HG02610 (cell line): ENCODE data around the gene SRD5A1.

Experiments
- ATAC-seq: cut with Tn5 transposase; IDR thresholded peaks from one replicate; pipeline ENCODE4 v1.9.1; 2021; ENCODE audit warnings: mild to moderate bottlenecking, moderate library complexity; ENCODE audit not compliant: unreplicated experiment

The SRD5A1 gene

GRCh38 chr5:6711409-6712141 lies 78.3 kb downstream of the SRD5A1 start:
- ATAC-seq, result no peak

DNA sequence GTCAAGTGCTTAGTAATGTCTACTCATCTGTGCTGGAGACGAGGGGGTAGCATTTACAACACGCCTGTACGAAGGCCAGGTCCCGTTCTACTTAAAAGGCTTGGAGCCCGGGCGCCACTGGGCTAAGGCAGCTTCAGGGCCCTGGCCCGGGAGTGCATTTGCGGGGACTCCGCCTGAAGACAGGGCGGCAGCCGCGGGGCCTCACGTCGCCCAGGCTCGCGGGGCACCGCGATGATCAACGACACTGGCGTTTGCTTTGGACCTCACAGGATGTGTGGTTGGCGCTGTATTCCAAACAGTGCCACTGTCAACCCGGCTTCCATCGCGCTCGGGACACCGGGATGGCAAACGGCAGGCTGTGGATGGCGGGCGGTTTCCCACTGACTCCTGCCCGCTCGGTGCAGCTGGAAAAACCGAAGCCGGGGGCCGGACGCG lies 78.9 kb downstream of the SRD5A1 start:
- ATAC-seq, result no peak

GRCh38 chr5:6712577-6713273 lies 79.5 kb downstream of the SRD5A1 start:
- ATAC-seq, result peak; percentile 72

DNA sequence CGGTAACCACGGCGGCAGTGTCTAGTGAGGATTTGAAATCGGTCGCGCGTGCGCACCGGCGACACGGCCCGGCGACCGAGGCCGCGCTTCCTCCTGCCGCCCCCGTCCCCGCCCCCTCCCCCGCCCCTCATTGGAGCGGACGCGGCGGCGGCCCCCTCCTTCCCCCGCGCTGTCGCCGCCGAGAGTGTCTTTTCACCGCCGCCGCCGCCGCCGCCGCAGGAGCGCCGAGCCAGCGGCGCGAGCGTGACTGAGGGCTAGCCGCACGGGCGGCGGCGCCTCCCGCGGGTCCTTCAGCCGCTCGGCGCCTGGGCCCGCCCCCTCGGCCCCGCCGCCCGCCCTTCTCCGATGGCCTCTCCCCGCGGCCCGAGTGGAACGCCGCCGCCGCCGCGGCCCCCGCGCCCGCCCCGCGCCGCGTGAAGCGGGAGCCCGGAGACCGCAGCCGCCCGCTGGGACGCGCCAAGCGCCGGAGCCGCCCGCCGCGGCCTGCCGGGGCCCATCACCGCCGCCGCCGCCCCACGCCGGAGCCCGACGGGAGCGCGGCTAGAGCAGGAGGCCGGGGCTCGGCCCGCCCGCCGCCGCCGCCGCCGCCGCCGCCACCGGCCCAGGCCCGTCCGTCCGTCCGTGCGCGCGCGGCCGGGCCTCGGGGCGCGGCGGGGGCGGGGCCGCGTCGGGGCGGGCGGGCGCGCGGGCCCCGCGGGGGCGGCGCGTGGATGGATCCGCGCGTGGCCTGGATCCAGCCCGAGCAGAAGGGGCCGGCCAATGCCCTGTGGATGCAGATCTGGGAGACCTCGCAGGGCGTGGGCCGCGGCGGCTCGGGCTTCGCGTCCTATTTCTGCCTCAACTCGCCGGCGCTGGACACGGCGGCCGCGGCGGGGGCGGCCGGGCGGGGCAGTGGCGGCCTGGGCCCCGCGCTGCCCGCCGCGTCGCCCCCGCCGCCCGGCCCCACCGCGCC lies 80.3 kb downstream of the SRD5A1 start, which contains the start of gene TENT4A:
Gene TENT4A (plus strand): TSS at position 159 of the 952 bp plus-strand sequence. CDS start 552 bp downstream, at position 711.
- ATAC-seq, result peak; percentile 7

DNA sequence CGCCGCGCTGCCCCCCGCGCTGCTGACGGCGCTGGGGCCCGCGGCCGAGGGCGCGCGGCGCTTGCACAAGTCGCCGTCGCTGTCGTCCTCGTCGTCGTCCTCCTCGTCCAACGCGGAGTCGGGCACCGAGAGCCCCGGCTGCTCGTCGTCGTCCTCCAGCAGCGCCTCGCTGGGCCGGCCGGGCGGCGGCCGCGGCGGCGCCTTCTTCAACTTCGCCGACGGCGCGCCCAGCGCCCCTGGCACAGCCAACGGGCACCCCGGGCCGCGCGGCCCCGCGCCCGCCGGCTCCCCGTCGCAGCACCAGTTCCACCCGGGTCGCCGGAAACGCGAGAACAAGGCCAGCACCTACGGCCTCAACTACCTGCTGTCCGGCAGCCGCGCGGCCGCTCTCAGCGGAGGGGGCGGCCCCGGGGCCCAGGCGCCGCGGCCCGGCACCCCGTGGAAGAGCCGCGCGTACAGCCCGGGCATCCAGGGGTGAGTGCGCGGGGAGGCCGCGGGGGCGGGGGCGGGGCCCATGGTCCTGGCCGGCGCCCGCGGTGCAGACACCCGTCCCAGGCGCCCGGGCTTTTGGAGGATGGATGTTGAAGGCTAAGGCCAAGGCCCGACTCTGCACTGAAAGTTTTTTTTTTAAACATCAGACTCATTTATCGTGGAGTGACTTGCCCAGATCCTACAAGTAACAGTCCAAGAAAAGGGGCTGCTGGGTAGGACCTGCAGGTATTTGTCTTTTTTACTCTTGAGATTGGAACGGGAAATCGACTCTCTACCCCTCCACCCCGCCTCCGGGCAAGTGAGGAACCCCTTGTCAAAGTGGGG lies 81.2 kb downstream of the SRD5A1 start:
- ATAC-seq, result no peak

- no peak for ATAC-seq
These were observed 82.0 kb downstream of the SRD5A1 start for GRCh38 chr5:6715271-6715670.

GRCh38 chr5:6715758-6716628 lies 82.8 kb downstream of the SRD5A1 start:
- no peak for ATAC-seq

DNA sequence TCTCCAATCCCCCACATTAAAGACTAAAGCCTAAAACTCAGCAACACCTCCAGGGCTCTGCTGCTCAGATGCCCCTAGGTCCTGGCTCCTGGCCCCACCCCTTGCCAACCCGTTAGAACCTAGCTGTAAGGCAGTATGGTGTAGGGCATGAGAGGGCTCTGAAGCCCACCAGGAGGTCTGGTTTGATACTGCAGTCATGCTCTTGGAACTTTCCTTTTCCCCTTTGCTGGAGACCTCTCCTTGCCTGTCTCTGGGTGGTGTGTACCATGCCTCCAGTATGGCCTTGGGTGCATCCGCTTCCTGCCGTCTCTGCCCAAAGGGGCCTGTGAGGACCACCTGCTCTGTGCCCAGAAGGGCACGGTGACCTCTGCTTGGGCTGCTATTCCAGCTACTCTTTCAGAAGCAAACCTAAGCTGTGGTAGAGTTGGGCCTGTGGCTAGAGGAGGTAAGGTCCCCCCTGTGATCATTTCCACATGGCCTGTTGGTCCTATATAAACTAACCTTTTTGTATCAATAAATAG lies 83.4 kb downstream of the SRD5A1 start:
- ATAC-seq, result no peak

- no peak for ATAC-seq
These were observed 84.0 kb downstream of the SRD5A1 start for GRCh38 chr5:6717247-6717646.

DNA sequence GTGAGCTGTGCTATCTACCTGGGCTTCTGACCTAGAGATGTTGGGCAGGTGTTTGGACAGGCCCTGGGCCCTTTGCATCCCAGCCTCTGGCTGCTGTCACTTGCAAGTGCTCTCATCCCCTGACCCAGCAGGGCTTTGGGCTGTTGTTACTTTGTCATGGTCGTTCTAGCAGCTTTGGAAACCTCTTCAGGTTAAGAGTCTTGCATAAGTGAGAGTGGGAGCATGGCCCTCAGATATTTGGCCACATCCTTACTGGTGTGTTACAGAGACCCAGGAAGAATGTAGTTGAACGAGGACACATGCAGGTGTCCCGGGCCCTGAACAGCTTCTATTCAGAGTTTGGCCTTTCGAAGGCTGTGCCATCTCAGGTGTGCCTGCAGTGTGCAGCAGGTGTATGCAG lies 84.4 kb downstream of the SRD5A1 start:
- no peak for ATAC-seq

GRCh38 chr5:6718161-6718681 lies 85.0 kb downstream of the SRD5A1 start:
- no peak for ATAC-seq

DNA sequence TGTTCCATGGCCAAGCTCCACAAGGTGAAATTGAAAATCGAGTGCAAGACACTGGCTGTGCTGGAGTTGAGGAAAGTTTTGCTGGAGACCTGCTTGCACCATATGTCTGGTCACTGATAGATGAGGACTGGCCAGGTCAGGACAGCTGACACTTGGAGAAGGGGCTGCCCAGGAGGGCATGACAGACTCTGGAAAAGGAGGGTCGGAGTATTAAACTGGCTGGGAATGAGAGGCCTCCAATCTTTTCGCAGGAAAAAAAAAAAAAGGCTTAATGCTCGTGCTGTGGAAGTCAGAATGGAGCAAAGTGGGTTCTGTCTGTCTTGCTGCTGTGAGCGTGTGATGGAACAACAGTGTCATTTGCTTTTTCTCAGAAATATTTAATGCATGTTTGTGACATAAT lies 85.5 kb downstream of the SRD5A1 start:
- no peak for ATAC-seq

DNA sequence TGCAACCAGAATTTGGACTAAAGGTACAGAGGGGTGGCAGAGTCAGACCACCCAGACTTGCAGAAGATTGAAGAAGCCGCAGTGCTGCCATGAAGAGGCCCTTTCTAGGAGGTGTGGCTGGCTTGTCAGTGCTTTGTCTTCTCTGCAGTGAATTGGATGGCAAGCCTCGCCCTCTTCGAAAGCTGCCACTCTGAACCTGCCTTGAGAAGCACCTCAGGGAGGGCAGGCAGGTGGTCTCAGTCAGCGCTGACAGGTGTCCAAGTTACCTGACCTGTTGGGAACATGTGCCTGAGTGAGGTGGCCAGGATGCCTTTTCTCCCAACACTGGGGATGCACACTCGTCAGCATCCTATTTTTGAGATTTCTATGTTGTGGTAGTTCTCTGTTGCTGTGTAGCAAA lies 86.2 kb downstream of the SRD5A1 start:
- ATAC-seq, result no peak

GRCh38 chr5:6719896-6720560 lies 86.8 kb downstream of the SRD5A1 start:
- no peak for ATAC-seq

DNA sequence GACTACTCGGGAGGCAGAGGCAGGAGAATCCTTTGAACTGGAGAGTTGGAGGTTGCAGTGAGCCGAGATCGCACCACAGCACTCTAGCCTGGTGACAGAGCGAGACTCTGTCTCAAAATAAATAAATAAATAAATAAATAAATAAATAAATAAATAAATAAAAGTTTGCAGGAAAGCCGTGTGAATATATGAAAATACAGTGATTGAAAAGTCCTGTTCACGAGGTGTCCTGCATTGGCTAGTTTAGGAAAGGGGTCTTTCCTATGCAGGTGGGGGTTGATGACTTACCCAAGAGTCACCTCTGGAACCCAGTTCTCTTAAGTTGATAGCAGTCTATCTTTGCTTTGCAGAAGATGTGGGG lies 87.3 kb downstream of the SRD5A1 start:
- no peak for ATAC-seq

DNA sequence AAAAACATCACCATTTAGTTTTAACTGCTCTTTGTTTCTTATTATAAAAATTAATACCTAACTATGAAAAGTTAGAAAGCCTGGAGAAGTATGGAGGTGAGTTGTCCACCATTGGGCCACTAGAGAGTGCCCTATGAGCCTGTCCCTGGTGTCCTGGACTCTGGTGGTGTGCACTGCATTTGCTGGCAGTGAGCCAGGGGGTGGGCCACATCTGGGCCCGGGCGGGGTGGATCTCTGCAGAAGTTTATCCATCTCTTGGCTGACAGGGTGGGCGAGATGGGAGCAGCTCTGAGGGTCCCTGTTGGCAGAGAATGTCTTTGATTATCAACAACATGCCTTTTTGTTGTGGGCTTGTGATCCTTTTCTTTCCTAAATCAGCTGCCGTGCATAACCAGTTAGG lies 88.2 kb downstream of the SRD5A1 start:
- ATAC-seq, result no peak

GRCh38 chr5:6722015-6722414 lies 88.8 kb downstream of the SRD5A1 start:
- ATAC-seq, result no peak

- no peak for ATAC-seq
These were observed 90.0 kb downstream of the SRD5A1 start for GRCh38 chr5:6723122-6723815.
